Measurements from ENCODE around the gene ADIRF.
"Not testable (repeated sequence)": the region's sequence is repeated elsewhere in the genome, so short reads cannot be mapped to it uniquely, and the experiment has no call there.

ADIRF gene

GRCh38 chr10:86968271-86968993 lies at the start of gene ADIRF:
TSS of gene ADIRF (plus strand) at chr10:86968482. CDS start at chr10:86968545, 63 bp downstream.
- DNase-seq: no peak

DNA sequence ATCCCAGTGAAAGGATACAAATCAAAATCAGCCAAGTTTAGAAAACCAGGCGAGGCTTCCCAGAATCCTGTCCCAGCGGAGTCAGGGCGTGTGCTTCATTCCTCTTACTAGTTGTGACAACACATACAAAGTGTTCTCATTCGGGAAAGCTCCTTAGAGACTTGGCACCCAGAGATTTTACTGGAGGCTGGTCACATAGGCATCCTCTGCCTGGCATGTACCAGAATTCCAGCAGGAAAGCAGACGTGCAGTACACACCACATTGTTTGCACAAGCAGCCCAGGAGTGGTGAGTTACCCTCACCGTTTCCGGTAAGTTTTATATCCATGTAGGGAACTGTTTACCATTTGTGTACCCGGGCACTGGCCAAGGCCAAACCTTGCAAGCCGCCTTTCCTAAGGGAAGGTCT lies 45.7 kb upstream of the ADIRF start:
- no peak for TF ChIP-seq POLR2A (IDR thresholded peaks at IDR 0.05; ENCODE audit: low read length)
- TF ChIP-seq GATA1 (IDR thresholded peaks at IDR 0.05; ENCODE audit: low read depth, low read length): no peak
- DNase-seq: no peak

More at GRCh38 chr10:86968271-86968993, at the start of gene ADIRF:
- TF ChIP-seq POLR2A (IDR thresholded peaks at IDR 0.05; ENCODE audit: low read length) (no peak), GATA1 (IDR thresholded peaks at IDR 0.05; ENCODE audit: low read depth, low read length) (no peak)

DNA sequence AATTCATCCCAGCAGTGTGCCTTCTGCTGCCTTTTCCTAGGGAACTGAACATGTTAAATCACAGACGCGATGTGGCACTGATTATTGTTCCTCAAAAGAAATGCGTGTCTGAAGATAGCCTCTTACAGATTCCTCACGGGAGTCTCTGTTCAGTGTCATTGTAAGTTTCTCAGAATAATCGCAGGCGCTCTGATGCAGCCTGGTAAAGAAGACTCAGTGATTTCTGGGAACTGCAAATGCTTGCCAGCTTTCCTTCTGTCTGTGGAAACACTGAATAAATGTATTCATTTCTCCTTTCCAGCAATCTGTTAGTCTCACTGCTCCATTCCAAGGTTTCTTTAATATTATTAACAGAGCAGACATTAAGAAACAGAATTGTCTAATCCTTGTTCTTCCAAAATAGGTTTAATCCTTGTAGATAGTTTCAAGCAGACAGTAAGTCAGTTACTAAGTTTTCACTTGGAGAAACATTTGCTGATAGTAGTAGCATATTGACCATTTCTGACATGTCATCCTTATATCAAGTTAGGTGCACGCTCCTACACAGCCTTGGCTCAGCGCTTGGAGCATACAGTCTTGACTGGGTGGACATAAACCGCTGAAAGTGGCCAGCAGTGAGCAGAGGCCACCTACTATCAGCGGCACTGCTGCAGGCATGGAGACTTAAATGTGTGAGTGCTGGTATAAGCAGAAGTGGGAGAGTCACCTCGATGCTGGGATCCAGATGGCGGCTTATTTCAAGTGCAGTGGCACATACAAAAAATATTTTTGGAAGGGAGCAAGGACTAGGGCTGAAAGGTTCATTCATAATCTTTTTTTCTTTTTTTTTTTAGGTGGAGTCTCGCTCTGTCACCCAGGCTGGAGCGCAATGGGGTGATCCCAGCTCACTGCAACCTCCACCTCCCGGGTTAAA lies 38.6 kb upstream of the ADIRF start:
- no peak for TF ChIP-seq GATA1 (IDR thresholded peaks at IDR 0.05; ENCODE audit: low read depth, low read length)
- TF ChIP-seq POLR2A (IDR thresholded peaks at IDR 0.05; ENCODE audit: low read length): no peak
- DNase-seq: no peak

DNA sequence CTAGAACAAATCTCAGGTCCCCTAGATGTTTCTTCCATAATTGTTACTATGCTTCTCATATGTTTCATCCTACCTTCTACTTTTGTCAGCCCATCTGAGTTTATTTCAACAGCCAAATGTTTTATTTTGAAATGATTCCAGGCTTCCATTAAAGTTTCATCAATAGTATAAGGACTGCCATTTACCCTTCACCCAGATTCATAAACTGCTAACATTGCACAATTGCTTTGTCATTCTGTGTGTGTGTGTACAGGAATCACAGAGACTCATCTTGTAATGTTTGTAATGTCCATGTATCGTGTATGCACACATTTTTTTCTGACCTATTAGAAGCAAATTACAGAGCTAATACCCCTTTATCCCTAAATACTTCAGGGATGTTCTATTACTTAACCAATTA lies 36.4 kb upstream of the ADIRF start:
- DNase-seq: no peak
- TF ChIP-seq POLR2A (IDR thresholded peaks at IDR 0.05; ENCODE audit: low read length) (no peak), GATA1 (IDR thresholded peaks at IDR 0.05; ENCODE audit: low read depth, low read length) (no peak)

DNA sequence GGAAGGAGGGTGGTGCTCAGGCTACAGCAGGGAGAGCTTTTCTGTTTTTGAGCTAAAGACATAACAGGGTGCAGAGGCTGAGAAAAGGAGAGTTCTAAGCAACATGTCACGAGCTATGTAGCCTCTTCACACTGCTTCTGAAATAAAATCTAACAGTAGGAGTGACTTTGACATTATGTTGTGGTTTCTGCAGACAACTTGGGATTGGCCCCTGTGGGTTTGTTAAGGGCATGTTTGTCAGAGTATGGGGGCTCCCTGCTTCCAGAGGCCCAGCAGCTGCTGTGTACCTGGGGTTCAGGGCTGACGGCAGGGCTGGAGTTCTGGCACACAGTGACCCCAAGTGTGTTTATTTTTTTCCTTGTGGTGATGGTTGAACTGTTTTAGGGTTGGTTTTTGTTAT lies 35.6 kb upstream of the ADIRF start:
- TF ChIP-seq POLR2A (IDR thresholded peaks at IDR 0.05; ENCODE audit: low read length): no peak
- TF ChIP-seq GATA1 (IDR thresholded peaks at IDR 0.05; ENCODE audit: low read depth, low read length): no peak
- no peak for DNase-seq

GRCh38 chr10:86934162-86934711 lies 34.0 kb upstream of the ADIRF start:
- DNase-seq: not testable (repeated sequence)

DNA sequence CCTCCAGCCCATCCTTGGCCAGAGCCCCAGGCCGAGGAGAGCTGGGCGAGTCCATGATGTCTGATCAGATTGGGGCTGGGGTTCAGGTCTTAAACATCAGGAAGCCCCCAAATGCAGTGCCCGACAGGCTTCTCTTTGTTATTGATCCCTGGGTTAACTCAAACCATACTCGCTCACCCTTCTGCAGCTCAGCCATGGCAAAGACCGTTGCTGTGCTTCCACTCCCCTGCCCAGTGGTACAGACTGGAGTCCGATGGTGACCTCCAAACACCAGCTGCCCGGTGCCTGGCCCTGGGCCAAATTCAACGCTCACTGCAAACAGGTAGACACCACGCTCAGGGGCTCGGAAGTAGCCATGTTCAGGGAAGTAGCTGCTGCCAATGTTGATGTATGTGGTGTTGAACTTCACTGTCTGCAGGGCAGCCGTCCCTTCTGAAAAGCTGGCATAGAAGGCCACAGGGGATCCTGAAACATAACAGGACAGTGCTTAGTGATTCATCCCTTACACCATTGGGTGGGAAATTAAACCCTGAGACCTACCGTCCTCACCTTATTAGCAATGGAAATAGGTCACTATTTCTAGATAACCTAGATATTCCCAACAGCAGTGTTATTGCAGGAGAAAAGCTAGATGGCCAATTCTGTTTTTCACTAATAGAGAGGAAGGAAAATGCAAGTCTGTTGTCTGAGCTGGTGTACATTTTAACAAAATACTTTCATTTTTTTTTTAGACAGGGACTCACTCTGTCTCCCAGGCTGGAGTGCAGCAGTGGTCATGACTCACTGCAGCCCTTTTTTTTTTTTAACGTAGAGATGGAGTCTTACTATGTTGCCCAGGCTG lies 31.4 kb upstream of the ADIRF start:
- DNase-seq: no peak
- TF ChIP-seq POLR2A (IDR thresholded peaks at IDR 0.05; ENCODE audit: low read length) (no peak), GATA1 (IDR thresholded peaks at IDR 0.05; ENCODE audit: low read depth, low read length) (no peak)

DNA sequence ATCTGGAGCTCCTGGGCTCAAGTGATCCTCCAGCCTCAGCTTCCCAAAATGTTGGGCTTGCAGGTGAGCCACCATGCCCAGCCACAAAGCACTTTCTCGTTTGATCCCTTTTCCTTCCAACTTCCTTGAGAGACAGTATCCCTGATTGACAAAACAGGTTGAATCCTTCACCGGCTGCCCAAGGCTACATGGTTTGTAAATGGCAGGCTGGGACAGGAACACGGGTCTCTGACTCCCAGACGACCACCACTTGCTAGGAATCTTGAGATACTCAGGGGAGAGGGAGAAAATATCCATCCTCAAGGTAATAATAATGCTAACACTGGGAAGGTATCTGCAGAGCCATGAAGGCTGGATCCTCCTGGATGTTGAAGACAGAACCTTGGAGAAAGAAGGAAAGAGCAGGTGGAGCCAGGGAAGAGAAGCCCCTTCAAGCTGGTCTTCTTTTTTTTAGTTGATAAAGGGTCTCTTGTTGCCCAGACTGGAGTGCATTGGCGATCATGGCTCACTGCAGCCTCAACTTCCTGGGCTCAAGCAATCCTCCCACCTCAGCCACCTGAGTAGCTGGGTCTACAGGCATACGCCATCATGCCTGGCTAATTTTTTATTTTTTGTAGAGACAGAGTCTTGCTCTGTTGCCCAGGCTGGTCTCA lies 30.7 kb upstream of the ADIRF start:
- TF ChIP-seq GATA1 (IDR thresholded peaks at IDR 0.05; ENCODE audit: low read depth, low read length) (no peak), POLR2A (IDR thresholded peaks at IDR 0.05; ENCODE audit: low read length) (no peak)
- DNase-seq: no peak

GRCh38 chr10:86938260-86938659 lies 30.0 kb upstream of the ADIRF start:
- TF ChIP-seq GATA1 (IDR thresholded peaks at IDR 0.05; ENCODE audit: low read depth, low read length) (no peak), POLR2A (IDR thresholded peaks at IDR 0.05; ENCODE audit: low read length) (no peak)
- no peak for DNase-seq

- DNase-seq: not testable (repeated sequence)
Measured at GRCh38 chr10:86940076-86940475, 28.2 kb upstream of the ADIRF start.

- no peak for TF ChIP-seq GATA1 (IDR thresholded peaks at IDR 0.05; ENCODE audit: low read depth, low read length)
- peak in 1 of 2 experiments; percentile 13 for DNase-seq
Measured at GRCh38 chr10:86940677-86941076, 27.6 kb upstream of the ADIRF start.

- no peak for DNase-seq
- TF ChIP-seq POLR2A (IDR thresholded peaks at IDR 0.05; ENCODE audit: low read length) (no peak), GATA1 (IDR thresholded peaks at IDR 0.05; ENCODE audit: low read depth, low read length) (no peak)
Measured at GRCh38 chr10:86941426-86941825, 26.9 kb upstream of the ADIRF start.

- DNase-seq: no peak
- TF ChIP-seq GATA1 (IDR thresholded peaks at IDR 0.05; ENCODE audit: low read depth, low read length) (no peak), POLR2A (IDR thresholded peaks at IDR 0.05; ENCODE audit: low read length) (no peak)
Measured at GRCh38 chr10:86941991-86942421, 26.3 kb upstream of the ADIRF start.

All from erythroblast (primary cell).